K562 (cell line): ENCODE results near the gene SEPTIN2. TPM values are rescaled to one million over a fixed set of nuclear protein-coding genes. Genes with fewer than 3 reads are reported as not detected.

ENCODE experiments used
- ATF7 ChIP-seq: fragments of 450-650 bp; IDR thresholded peaks from 2 replicates; pipeline ENCODE4 v1.7.1; 2014; ENCODE audit warnings: mild to moderate bottlenecking, moderate library complexity
- CUX1 ChIP-seq: fragments of 200-800 bp; sonication (Bioruptor generic); IDR thresholded peaks from 2 replicates; pipeline ENCODE4 v1.6.1; 2016; ENCODE audit warnings: missing genetic modification characterization, missing compliant biosample characterization
- CXXC5 ChIP-seq: fragments of 250-450 bp; sonication (Bioruptor Pico); IDR thresholded peaks from 2 replicates; pipeline ENCODE4 v1.8.0; 2022; ENCODE audit warnings: inconsistent platforms, mild to moderate bottlenecking, moderate library complexity
- RBM25 ChIP-seq: fragments of 200-400 bp; formaldehyde crosslinking; IDR thresholded peaks from 2 replicates; pipeline ENCODE4 v1.6.1; 2018; ENCODE audit warnings: low read length, low read depth, moderate library complexity; ENCODE audit not compliant: severe bottlenecking
- TCF7L2 ChIP-seq: fragments of 150-350 bp; IDR thresholded peaks from 2 replicates; pipeline ENCODE4 v1.6.1; 2016; ENCODE audit warnings: low read depth, mild to moderate bottlenecking, low read length, moderate library complexity
- ZBTB9 ChIP-seq: fragments of 450-650 bp; formaldehyde crosslinking; IDR thresholded peaks from 2 replicates; pipeline ENCODE4 v1.4.0; 2020; ENCODE audit warnings: mild to moderate bottlenecking, moderate library complexity
- ZNF785 ChIP-seq: fragments of 250-450 bp; sonication (Bioruptor Pico); IDR thresholded peaks from 2 replicates; pipeline ENCODE4 v1.4.0; 2020; ENCODE audit warnings: mild to moderate bottlenecking
- polyA plus RNA-seq, 8 experiments: library from polyadenylated mRNA; depleted of rRNA in 4 of 8; stranded (reverse) in 5 of 8; unstranded in 3 of 8; fragments of >200 nt; fragmentation: Nextera tagmentation in 2 of 8; fragmentation: Illumina TruSeq in 1 of 8; extraction: Ambion mirVana in 2 of 8; extraction: Trizol in 1 of 8; gene quantifications; 2 replicates each; pipeline versions ENCODE4 v1.2.1 to v1.2.3, GENCODE V29; 2011 to 2014; ENCODE audit warnings: inconsistent platforms in 1 of 8, missing spikeins in 1 of 8
- total RNA-seq, 7 experiments: library from RNA; depleted of rRNA in 6 of 7; stranded (reverse); fragments of >200 nt in 6 of 7; fragmentation: Illumina TruSeq in 2 of 7; extraction: Trizol in 2 of 7; gene quantifications; 2 replicates each; pipeline versions ENCODE4 v1.2.1 to v1.2.3, GENCODE V29; 2011 to 2021; ENCODE audit warnings: low replicate concordance in 1 of 7

SEPTIN2 gene
- total and polyA plus RNA-seq, 9 of the 15 experiments (the other 6 are each of a cell fraction or from before 2014, with no cell fraction given), result 121 to 367 (median 166) TPM

GRCh38 chr2:241279828-241280227 lies 35.9 kb upstream of the SEPTIN2 start (continued):
- TF ChIP-seq CUX1 (no peak), ATF7 (peak; percentile 32; the same call in 1 of the 2 replicates), RBM25 (no peak), ZNF785 (no peak), CXXC5 (no peak), ZBTB9 (CRISPR knock-in tag) (no peak), TCF7L2 (no peak)
